Cardiac muscle cell (in vitro differentiated cells and primary cell): ENCODE data around the gene FAM219A. TPM values are rescaled to one million over a fixed set of nuclear protein-coding genes. Genes with fewer than 3 reads are reported as not detected.

Experiments
- DNase-seq, 2 donors: peaks; one replicate each; pipeline versions ENCODE4 v3.0.0 to v3.0.0-alpha.2; 2010 to 2017; ENCODE audit warnings: low read depth in 1 of 2, low spot score in 1 of 2
- H3K27ac ChIP-seq: fragments of 200-600 bp; sonication (generic); 2 replicates; pipeline ENCODE4 v1.5.1; 2016
- H3K27me3 ChIP-seq: fragments of 200-600 bp; sonication (generic); 2 replicates; pipeline ENCODE4 v1.6.0; 2016; ENCODE audit warnings: control low read depth
- H3K36me3 ChIP-seq: fragments of 200-600 bp; sonication (generic); 2 replicates; pipeline ENCODE4 v1.5.1; 2016; ENCODE audit warnings: control low read depth
- H3K4me1 ChIP-seq: fragments of 200-600 bp; sonication (generic); 2 replicates; pipeline ENCODE4 v1.8.1; 2017; ENCODE audit warnings: low read depth, mild to moderate bottlenecking, mixed run types
- H3K4me3 ChIP-seq: fragments of 200-600 bp; sonication (generic); 2 replicates; pipeline ENCODE4 v1.5.1; 2016; ENCODE audit warnings: mild to moderate bottlenecking
- H3K9me3 ChIP-seq: fragments of 200-600 bp; sonication (generic); 2 replicates; pipeline ENCODE4 v1.5.1; 2017; ENCODE audit warnings: low read depth, mild to moderate bottlenecking, control low read depth
- polyA plus RNA-seq: library from polyadenylated mRNA; unstranded; fragments of >200 nt; fragmentation: Nextera tagmentation; extraction: Ambion mirVana; gene quantifications from 2 replicates; pipeline ENCODE4 v1.2.1, GENCODE V29; 2016
- total RNA-seq: library from RNA; depleted of rRNA; stranded (reverse); fragments of >200 nt; gene quantifications from 2 replicates; pipeline ENCODE4 v1.2.3, GENCODE V29; 2016
- TF ChIP-seq, protein P1 (sequence below): IDR thresholded peaks from 2 replicates; pipeline ENCODE4 v1.5.1; 2012; ENCODE audit warnings: low read depth, mild to moderate bottlenecking, low read length

The FAM219A gene
- total and polyA plus RNA-seq, 2 experiments from 2014 or later, result 15.0 to 16.0 TPM

- TF ChIP-seq, protein P1, sequence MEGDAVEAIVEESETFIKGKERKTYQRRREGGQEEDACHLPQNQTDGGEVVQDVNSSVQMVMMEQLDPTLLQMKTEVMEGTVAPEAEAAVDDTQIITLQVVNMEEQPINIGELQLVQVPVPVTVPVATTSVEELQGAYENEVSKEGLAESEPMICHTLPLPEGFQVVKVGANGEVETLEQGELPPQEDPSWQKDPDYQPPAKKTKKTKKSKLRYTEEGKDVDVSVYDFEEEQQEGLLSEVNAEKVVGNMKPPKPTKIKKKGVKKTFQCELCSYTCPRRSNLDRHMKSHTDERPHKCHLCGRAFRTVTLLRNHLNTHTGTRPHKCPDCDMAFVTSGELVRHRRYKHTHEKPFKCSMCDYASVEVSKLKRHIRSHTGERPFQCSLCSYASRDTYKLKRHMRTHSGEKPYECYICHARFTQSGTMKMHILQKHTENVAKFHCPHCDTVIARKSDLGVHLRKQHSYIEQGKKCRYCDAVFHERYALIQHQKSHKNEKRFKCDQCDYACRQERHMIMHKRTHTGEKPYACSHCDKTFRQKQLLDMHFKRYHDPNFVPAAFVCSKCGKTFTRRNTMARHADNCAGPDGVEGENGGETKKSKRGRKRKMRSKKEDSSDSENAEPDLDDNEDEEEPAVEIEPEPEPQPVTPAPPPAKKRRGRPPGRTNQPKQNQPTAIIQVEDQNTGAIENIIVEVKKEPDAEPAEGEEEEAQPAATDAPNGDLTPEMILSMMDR, result no peak
- no peaks in the 10 kb centered on the region for H3K9me3 ChIP-seq
- DNase-seq, result no peak
- no peak overlapping the region for H3K4me3 ChIP-seq
- H3K27ac ChIP-seq, result no peak overlapping the region
- peaks cover 36% of the 10 kb centered on the region for H3K27me3 ChIP-seq
- H3K4me1 ChIP-seq, result no peaks in the 10 kb centered on the region
- H3K36me3 ChIP-seq, result no peaks in the 10 kb centered on the region
Measured at GRCh38 chr9:34378376-34379060, 79.9 kb downstream of the FAM219A start.

DNA sequence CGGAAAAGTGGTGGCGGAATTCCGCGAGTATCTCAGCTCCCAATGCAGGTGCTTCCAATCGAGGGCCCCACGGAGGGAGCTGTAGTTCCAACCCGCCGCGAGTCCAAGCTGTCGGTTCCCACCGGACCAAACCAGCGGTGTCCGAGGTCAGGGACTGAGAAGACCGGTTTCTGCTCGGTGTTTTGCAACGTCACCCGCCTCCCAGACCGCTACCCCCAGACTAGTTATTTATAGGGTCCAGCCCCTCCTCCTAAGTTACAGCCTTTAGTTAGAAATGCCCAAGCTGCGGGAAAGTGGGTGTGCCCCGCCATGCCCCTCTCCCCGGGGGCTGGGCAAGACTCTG, 81.0 kb downstream of the FAM219A start:
- H3K27ac ChIP-seq, result no peak overlapping the region
- TF ChIP-seq, protein P1, result no peak
- no peaks in the 10 kb centered on the region for H3K36me3 ChIP-seq
- peak overlapping the region; percentile 50 for H3K4me3 ChIP-seq
- DNase-seq, result peak in 1 of 2 donors; percentile 39
- peaks cover 25% of the 10 kb centered on the region for H3K27me3 ChIP-seq
- H3K9me3 ChIP-seq, result no peaks in the 10 kb centered on the region
- no peaks in the 10 kb centered on the region for H3K4me1 ChIP-seq

GRCh38 chr9:34376596-34377403, 81.6 kb downstream of the FAM219A start, which contains the start of gene MYORG:
MYORG (minus strand) TSS chr9:34376898; CDS start chr9:34372943, 3,955 bp downstream.
- no peaks in the 10 kb centered on the region for H3K36me3 ChIP-seq
- no peaks in the 10 kb centered on the region for H3K4me1 ChIP-seq
- TF ChIP-seq, protein P1, result no peak
- peak; percentile 87 to 96 for DNase-seq
- peak within 1 kb of the TSS; percentile 50 for H3K4me3 ChIP-seq
- H3K9me3 ChIP-seq, result no peaks in the 10 kb centered on the region
- H3K27me3 ChIP-seq, result peaks cover 19% of the 10 kb centered on the region
- H3K27ac ChIP-seq, result no peak within 1 kb of the TSS

DNA sequence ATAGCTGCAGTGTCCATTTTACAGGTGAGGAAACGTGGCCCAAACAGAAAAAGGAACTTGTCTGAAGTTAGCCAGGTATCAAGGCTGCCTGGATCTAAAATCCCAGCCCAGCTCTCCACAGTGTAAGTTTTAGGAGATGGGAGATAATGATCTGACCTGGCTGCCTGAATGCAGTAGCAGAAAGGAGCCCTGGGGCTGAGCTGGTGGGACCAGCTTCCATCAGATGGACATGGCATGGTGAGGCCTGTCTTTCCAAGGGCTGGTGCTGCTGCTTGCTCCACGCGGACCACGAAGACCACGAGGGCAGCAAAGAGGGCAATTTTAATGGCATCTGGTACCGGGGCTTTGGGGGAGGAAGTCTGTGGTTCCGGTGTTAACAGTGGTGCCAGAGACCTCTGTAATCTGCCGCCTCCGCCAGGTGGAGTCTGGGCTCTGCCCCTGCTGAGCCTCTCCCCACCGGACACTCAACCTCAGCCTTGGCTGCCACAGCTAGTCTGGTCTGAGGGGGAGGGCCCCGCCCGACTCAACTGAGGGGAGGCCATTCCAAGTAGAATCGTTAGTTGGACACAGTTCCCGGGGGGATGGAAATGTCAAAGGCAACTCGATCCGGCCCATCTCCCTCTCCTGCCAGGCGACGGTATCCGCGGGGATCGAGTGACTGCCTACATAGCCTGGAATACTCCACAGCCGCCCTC, 82.3 kb downstream of the FAM219A start:
- H3K27ac ChIP-seq, result no peak overlapping the region
- peak overlapping the region; percentile 50 for H3K4me3 ChIP-seq
- no peaks in the 10 kb centered on the region for H3K9me3 ChIP-seq
- peaks cover 11% of the 10 kb centered on the region for H3K27me3 ChIP-seq
- TF ChIP-seq, protein P1, result peak; percentile 7
- peak in 1 of 2 donors; percentile 44 for DNase-seq
- no peaks in the 10 kb centered on the region for H3K36me3 ChIP-seq
- H3K4me1 ChIP-seq, result no peaks in the 10 kb centered on the region

DNA sequence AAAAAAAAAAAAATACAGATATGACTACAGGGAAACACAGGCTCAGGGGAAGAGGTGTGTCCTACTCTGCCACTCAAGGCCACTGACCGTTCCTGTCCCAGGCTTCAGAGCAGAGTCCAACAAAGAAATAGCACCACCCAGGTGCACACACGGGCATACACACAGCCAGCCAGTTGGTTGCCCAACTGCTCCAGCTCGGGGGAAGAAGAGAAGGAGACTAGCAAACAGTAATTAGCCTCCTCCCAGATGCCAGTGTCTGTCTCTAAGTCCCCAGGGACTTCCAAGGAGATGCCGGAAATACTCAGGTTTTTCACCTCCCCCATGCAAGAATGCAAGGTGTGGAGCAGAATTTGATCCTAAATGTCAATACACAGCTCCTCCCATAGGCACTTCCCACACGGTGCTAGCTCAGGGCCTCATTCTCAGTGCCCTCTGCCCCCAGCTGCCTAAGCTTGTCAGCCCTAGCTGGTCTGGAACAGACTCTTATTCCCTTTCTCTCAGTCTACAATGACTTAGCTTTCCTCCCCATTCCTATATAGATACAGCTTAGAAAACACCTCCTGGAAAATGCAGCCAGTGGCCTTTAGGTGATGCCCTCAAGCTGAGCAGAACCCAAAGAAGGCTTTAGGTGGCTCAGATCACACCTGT, 83.3 kb downstream of the FAM219A start:
- no peak for DNase-seq
- Histone ChIP-seq H3K36me3 (no peaks in the 10 kb centered on the region), H3K27me3 (peaks cover 6% of the 10 kb centered on the region), H3K9me3 (no peaks in the 10 kb centered on the region), H3K27ac (no peak overlapping the region), H3K4me3 (no peak overlapping the region), H3K4me1 (no peaks in the 10 kb centered on the region)
- TF ChIP-seq, protein P1, result no peak
